GM12878 (cell line): ENCODE results near the gene DDIT3. TPM values are rescaled to one million over a fixed set of nuclear protein-coding genes. Genes with fewer than 3 reads are reported as not detected.

Experiments used
- CEBPZ ChIP-seq: fragments of 150-350 bp; IDR thresholded peaks from 2 replicates; pipeline ENCODE4 v1.6.1; 2016; ENCODE audit warnings: low read depth, low read length
- CREB1 ChIP-seq: IDR thresholded peaks from 2 replicates; pipeline ENCODE4 v1.6.1; 2012; ENCODE audit warnings: low read depth, mild to moderate bottlenecking, inconsistent platforms
- CUX1 ChIP-seq: IDR thresholded peaks from 2 replicates; pipeline ENCODE4 v1.6.1; 2012; ENCODE audit warnings: improper control_type of control experiment, low read depth, low read length; ENCODE audit not compliant: insufficient replicate concordance
- EGR1 ChIP-seq, 2 experiments: IDR thresholded peaks; 1 replicate in 1 of 2; 2 replicates in 1 of 2; pipeline ENCODE4 v1.6.1; 2011 to 2012; ENCODE audit warnings: low read depth in 2 of 2, low read length in 2 of 2, borderline replicate concordance in 1 of 2, mild to moderate bottlenecking in 1 of 2, moderate library complexity in 1 of 2
- NBN ChIP-seq: fragments of 450-650 bp; IDR thresholded peaks from 2 replicates; pipeline ENCODE4 v1.6.1; 2016
- POLR2A ChIP-seq: IDR thresholded peaks from 2 replicates; pipeline ENCODE4 v1.6.1; 2011; ENCODE audit warnings: low read depth, mild to moderate bottlenecking, low read length
- RELA ChIP-seq: fragments of 450-650 bp; IDR thresholded peaks from 2 replicates; pipeline ENCODE4 v1.8.0; 2014; ENCODE audit warnings: borderline replicate concordance; ENCODE audit not compliant: partially characterized antibody
- SMARCA5 ChIP-seq: fragments of 450-650 bp; IDR thresholded peaks from 2 replicates; pipeline ENCODE4 v1.6.1; 2017; ENCODE audit warnings: mild to moderate bottlenecking
- ZBED1 ChIP-seq: IDR thresholded peaks from 2 replicates; pipeline ENCODE4 v1.6.1; 2016; ENCODE audit warnings: borderline replicate concordance
- polyA plus RNA-seq, 11 experiments: library from polyadenylated mRNA; depleted of rRNA in 4 of 11; unstranded in 6 of 11; stranded (reverse) in 5 of 11; fragments of >200 nt; fragmentation: Nextera tagmentation in 4 of 11; fragmentation: Illumina TruSeq in 1 of 11; extraction: Ambion mirVana in 4 of 11; extraction: Trizol in 1 of 11; gene quantifications; 1 replicate in 1 of 11; 2 replicates in 10 of 11; pipeline versions ENCODE4 v1.2.1 to v1.2.3, GENCODE V29; 2011 to 2016; ENCODE audit warnings: inconsistent platforms in 2 of 11, missing spikeins in 2 of 11, low read depth in 1 of 11
- total RNA-seq, 4 experiments: library from RNA; depleted of rRNA in 3 of 4; stranded (reverse); fragments of >200 nt in 3 of 4; fragmentation: Illumina TruSeq in 1 of 4; extraction: Trizol in 1 of 4; gene quantifications; 2 replicates each; pipeline versions ENCODE4 v1.2.1 to v1.2.3, GENCODE V29; 2013 to 2021
- TF ChIP-seq, protein P1 (sequence below): fragments of 450-650 bp; formaldehyde crosslinking; IDR thresholded peaks from 2 replicates; pipeline ENCODE4 v1.4.0; 2022; ENCODE audit warnings: mild to moderate bottlenecking, moderate library complexity
- TF ChIP-seq, protein P2 (sequence below): fragments of 450-650 bp; IDR thresholded peaks from 2 replicates; pipeline ENCODE4 v1.6.1; 2014; ENCODE audit warnings: mild to moderate bottlenecking

DDIT3 gene
- total and polyA plus RNA-seq, 10 of the 15 experiments (the other 5 are each of a cell fraction or from before 2014, with no cell fraction given), result 9.2 to 28.9 (median 15.5) TPM

DNA sequence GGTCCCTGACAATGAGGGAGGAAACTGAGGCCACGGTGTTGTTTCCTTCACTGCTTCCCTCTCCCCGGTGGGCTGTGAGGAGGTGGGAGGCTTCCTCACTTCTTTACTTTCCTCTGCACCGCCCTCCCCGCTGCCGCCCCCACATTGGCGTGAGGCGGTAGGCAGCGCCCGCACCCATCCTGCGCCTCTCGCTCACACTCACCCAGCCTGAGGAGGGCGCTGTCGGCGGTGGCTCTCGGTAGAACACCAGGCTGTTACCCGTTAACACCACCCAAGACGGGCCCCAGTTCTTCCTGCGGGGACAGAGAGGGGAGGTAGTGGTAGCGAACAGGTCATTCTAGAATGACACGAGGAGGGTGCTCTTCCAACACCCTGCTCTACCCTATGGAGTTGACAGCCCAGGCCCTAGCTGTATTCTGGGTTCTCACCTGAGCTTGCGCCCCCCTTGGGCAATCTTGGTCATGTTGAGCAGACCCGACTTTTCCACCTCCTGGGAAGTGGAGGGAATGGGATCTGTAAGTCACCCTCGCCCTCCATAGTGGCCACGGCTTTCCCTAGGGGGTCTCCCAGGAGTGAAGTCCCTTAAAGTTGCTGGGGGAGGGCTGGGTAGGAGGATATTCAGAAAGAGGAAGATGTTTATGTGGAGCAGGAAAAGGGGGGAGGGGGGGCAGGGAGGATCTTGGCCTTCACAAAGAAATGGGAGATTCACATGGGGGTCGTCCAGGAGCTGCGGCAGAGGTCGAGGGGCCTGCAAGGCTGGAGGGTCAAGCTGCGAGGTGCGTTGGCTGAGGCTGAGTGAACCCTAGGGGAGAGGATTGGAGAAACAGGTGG, 43.9 kb downstream of the DDIT3 start (continued):
- TF ChIP-seq RELA (no peak), CREB1 (0 out of 2 replicates have a peak, but pooled peaks have one; percentile 52), SMARCA5 (peak; percentile 98), EGR1 (IDR thresholded peaks at IDR 0.05; ENCODE audit: borderline replicate concordance in 1 of 2, low read depth in 2 of 2, low read length in 2 of 2) (peak in 1 of 2 experiments; percentile 92; a peak in 2 of 3 replicates), NBN (peak; percentile 62; the same call in 1 of the 2 replicates), CEBPZ (no peak), POLR2A (peak; percentile 73), ZBED1 (no peak), CUX1 (no peak)
- TF ChIP-seq, protein P1, sequence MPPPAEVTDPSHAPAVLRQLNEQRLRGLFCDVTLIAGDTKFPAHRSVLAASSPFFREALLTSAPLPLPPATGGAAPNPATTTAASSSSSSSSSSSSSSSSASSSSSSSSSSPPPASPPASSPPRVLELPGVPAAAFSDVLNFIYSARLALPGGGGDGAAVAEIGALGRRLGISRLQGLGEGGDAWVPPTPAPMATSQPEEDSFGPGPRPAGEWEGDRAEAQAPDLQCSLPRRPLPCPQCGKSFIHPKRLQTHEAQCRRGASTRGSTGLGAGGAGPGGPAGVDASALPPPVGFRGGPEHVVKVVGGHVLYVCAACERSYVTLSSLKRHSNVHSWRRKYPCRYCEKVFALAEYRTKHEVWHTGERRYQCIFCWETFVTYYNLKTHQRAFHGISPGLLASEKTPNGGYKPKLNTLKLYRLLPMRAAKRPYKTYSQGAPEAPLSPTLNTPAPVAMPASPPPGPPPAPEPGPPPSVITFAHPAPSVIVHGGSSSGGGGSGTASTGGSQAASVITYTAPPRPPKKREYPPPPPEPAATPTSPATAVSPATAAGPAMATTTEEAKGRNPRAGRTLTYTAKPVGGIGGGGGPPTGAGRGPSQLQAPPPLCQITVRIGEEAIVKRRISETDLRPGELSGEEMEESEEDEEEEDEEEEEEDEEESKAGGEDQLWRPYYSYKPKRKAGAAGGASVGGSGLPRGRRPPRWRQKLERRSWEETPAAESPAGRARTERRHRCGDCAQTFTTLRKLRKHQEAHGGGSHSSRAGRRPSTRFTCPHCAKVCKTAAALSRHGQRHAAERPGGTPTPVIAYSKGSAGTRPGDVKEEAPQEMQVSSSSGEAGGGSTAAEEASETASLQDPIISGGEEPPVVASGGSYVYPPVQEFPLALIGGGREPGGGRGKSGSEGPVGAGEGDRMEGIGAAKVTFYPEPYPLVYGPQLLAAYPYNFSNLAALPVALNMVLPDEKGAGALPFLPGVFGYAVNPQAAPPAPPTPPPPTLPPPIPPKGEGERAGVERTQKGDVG (CRISPR knock-in tag), result no peak
- TF ChIP-seq, protein P2, sequence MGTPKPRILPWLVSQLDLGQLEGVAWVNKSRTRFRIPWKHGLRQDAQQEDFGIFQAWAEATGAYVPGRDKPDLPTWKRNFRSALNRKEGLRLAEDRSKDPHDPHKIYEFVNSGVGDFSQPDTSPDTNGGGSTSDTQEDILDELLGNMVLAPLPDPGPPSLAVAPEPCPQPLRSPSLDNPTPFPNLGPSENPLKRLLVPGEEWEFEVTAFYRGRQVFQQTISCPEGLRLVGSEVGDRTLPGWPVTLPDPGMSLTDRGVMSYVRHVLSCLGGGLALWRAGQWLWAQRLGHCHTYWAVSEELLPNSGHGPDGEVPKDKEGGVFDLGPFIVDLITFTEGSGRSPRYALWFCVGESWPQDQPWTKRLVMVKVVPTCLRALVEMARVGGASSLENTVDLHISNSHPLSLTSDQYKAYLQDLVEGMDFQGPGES, result no peak
